C4-2B (cell line): ENCODE data around the gene ARHGAP26.

Experiments
- H3K27ac ChIP-seq: fragments of 450-650 bp; 2 replicates; pipeline ENCODE4 v1.5.1; 2017
- ZFX ChIP-seq: fragments of 450-650 bp; IDR thresholded peaks from 2 replicates; pipeline ENCODE4 v1.6.1; 2017
- TF ChIP-seq, protein P1 (sequence below): fragments of 450-650 bp; conservative IDR thresholded peaks from 2 replicates; pipeline ENCODE4 v1.5.1; 2017; ENCODE audit warnings: mild to moderate bottlenecking

The ARHGAP26 gene

DNA sequence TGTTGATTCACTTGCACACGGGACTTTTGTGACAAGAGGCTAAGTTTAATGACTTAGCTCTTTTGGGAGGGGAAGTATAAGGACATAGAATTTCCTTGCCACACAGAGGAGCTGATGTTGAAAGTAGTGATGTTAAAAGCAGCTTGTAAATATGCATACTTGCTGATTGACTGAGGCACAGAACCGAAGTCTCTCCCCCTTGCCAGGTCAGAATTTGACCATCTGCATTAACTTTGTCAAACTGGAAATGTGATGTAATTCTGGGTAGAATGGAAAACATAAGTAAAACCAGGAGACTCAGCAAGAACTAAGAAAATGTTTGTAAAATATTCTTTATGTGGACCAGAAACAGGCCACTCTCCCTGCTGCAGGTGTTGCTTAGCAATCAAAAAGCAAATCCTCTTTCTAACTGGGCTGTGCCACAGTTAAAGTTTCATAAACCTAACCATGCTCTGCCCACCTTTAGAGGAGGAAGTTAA is 349.2 kb downstream of the ARHGAP26 start:
- TF ChIP-seq, protein P1, sequence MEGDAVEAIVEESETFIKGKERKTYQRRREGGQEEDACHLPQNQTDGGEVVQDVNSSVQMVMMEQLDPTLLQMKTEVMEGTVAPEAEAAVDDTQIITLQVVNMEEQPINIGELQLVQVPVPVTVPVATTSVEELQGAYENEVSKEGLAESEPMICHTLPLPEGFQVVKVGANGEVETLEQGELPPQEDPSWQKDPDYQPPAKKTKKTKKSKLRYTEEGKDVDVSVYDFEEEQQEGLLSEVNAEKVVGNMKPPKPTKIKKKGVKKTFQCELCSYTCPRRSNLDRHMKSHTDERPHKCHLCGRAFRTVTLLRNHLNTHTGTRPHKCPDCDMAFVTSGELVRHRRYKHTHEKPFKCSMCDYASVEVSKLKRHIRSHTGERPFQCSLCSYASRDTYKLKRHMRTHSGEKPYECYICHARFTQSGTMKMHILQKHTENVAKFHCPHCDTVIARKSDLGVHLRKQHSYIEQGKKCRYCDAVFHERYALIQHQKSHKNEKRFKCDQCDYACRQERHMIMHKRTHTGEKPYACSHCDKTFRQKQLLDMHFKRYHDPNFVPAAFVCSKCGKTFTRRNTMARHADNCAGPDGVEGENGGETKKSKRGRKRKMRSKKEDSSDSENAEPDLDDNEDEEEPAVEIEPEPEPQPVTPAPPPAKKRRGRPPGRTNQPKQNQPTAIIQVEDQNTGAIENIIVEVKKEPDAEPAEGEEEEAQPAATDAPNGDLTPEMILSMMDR: no peak
- no peak for TF ChIP-seq ZFX
- H3K27ac ChIP-seq: no peak overlapping the region

DNA sequence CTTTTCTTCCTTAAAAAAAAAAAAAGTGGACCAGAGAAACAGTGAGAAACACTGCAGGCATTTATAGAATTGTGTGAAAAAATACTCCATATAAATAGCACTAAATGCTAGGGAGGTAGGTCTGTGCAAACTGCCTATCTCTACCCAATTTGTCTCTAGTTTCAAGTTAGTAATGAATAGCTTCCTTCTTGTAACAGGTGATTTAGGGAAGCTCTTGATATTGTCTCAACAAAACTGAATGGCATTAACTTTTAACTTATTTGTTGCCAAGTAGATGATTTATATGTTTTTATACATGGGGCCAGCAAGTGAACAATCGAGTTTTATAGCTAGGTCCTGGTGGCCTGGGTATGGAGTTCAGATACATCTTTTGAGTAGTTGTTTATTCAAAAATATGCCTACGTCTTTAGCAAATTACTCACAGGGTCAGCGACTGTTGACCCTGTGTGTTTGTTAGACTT is 349.7 kb downstream of the ARHGAP26 start:
- H3K27ac ChIP-seq: no peak overlapping the region
- TF ChIP-seq, protein P1: no peak
- TF ChIP-seq ZFX: no peak

DNA sequence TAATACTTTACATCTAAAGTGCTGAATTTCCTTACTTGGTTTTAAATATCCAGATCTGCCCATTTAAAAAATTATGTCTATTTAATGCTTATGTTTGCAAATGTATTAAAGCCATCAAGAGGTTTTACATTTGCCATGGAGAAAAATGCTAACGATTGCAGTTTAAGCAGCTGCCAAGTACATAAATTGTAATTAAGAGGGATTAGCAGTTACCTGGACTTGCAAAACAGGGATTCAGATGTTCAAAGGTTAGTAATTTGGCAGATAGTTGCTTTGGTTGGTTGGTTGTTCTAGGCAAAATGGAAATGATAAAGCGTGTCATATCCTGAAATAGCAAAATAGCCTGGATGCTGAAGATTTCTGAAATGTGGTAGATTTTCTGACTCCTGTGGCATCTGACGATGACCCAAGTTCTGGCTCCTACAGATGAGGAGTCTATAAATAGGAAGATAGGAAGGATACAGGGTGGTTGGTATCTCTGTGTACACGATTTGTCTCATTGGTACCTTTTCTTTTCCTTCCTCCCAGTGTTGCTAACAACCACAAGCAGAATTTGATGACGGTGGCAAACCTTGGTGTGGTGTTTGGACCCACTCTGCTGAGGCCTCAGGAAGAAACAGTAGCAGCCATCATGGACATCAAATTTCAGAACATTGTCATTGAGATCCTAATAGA is 350.4 kb downstream of the ARHGAP26 start:
- no peak overlapping the region for H3K27ac ChIP-seq

DNA sequence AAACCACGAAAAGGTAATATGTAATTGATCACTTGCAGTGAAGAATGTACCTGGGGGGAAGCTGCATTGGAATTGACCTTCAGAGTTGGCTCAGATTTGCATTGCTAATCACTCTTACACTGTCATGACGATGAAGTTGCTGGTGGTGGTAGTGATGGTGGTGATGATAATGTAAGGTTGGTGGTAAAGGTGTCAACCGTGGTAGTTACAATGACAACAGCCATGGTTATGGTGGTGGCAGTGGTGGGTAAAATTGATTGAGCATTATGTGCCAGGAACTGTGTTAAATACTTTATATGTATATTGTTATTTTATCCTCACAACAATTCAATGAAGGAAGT is 350.9 kb downstream of the ARHGAP26 start:
- TF ChIP-seq, protein P1: no peak
- H3K27ac ChIP-seq: no peak overlapping the region

More for the DNA sequence above, 350.4 kb downstream of the ARHGAP26 start:
- TF ChIP-seq, protein P1: no peak
- TF ChIP-seq ZFX: no peak

DNA sequence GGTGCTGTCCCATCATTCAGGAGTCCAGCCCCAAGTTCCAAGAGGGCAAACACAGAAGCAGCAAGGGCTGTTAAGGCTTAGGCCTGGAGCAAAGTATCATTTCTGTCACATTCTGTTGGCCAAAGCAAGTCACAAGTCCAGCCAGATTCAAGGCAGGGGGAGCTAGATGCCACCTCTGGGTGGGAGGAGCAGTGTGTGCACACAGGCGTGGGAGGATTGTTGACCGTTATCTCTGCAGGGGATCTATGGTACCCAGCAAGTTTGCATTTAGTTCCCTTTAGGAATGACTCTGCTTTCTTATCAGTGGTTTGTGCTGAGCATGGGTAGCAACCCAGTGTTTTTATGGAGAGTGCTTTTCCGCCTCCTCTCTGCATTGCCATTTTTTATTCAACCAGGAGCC is 354.4 kb downstream of the ARHGAP26 start:
- no peak overlapping the region for H3K27ac ChIP-seq
- TF ChIP-seq, protein P1: no peak
- TF ChIP-seq ZFX: no peak

DNA sequence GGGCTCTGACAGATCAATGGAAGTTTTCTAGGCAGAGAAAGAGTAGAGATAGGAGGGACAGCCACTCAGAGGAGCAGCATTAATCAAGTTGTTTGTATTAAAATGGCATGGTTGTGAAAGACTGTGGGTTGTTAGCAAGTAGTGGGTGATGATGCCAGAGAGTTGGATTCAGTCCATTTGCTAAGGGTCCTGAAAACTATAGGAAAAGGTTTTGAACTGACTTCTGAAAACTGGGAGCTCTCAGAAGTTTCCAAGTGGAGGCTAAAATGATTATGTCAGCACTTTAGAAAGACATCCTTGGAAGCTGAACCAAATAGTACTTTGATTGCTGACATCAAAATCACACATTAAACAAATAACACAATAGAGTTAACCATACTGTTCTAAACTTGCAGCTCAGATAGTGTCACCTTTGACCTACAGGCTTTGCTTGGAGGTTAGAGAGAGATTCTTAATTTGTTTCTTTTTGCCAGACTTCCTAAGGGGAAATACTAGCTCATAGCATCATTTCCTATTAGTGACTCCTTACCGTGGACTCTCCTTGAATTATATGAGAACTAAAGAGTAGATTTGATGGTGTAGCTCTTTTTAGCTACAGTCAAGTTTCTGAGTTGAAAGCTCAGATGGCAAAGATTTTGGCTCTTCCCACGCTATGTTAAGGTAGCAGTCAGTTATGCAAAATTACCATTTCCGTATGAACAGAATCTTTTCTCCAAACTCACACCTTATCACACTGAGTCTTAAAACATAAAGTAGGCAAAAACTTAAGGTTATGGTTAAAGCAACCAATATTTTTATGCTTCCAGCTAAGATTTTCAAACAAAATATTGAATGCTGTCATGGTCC is 356.2 kb downstream of the ARHGAP26 start:
- no peak overlapping the region for H3K27ac ChIP-seq
- no peak for TF ChIP-seq ZFX
- TF ChIP-seq, protein P1: no peak
